Bronchial epithelial cell (primary cell): ENCODE measurements around the gene PLD1. TPM values are rescaled to one million over a fixed set of nuclear protein-coding genes. Genes with fewer than 3 reads are reported as not detected.

Source experiments
- DNase-seq: peaks from one replicate; pipeline ENCODE4 v3.0.0-alpha.2; 2010; ENCODE audit warnings: low read depth
- FAIRE-seq: peaks from 2 replicates; lab custom pipeline; 2011; peaks lifted over from hg19 to GRCh38; lab: Jason Lieb, UNC
- H3K27me3 ChIP-seq: 2 replicates; pipeline ENCODE4 v1.5.1; 2011; ENCODE audit warnings: low read length; ENCODE audit not compliant: control insufficient read depth, insufficient read depth
- H3K36me3 ChIP-seq: 2 replicates; pipeline ENCODE4 v1.5.1; 2011; ENCODE audit warnings: low read length; ENCODE audit not compliant: control insufficient read depth, insufficient read depth
- H3K4me3 ChIP-seq: 2 replicates; pipeline ENCODE4 v1.5.1; 2011; ENCODE audit warnings: mild to moderate bottlenecking, low read depth, low read length, control low read depth
- CTCF ChIP-seq: IDR thresholded peaks from 2 replicates; pipeline ENCODE4 v1.5.1; 2011; ENCODE audit warnings: mild to moderate bottlenecking, moderate library complexity, low read length, control low read depth, inconsistent platforms; ENCODE audit not compliant: insufficient read depth, severe bottlenecking
- total RNA-seq: library from RNA; depleted of rRNA; stranded (reverse); fragments of >200 nt; gene quantifications from 2 replicates; pipeline ENCODE4 v1.2.1, GENCODE V29; 2014

PLD1 gene
- total RNA-seq, 1 donor from 2014 or later, result 10.5 TPM

GRCh38 chr3:171755015-171755589 is 55.2 kb downstream of the PLD1 start:
- Histone ChIP-seq H3K36me3 (no peaks in the 10 kb centered on the region), H3K4me3 (no peak overlapping the region), H3K27me3 (no peaks in the 10 kb centered on the region)
- TF ChIP-seq CTCF, result no peak
- DNase-seq (no peak), FAIRE-seq (no peak)

- H3K36me3 ChIP-seq, result no peaks in the 10 kb centered on the region
- FAIRE-seq (peak; percentile 92), DNase-seq (peak; percentile 95)
- H3K27me3 ChIP-seq, result no peaks in the 10 kb centered on the region
- no peak for TF ChIP-seq CTCF
- peak overlapping the region; percentile 7 for H3K4me3 ChIP-seq
Measured at GRCh38 chr3:171753665-171754408, 56.4 kb downstream of the PLD1 start.

- Histone ChIP-seq H3K4me3 (no peak overlapping the region), H3K27me3 (no peaks in the 10 kb centered on the region), H3K36me3 (no peaks in the 10 kb centered on the region)
- DNase-seq (peak; percentile 99), FAIRE-seq (peak; percentile 99)
- TF ChIP-seq CTCF, result no peak
Measured at GRCh38 chr3:171753025-171753472, 57.2 kb downstream of the PLD1 start.

- no peak for TF ChIP-seq CTCF
- Histone ChIP-seq H3K36me3 (no peaks in the 10 kb centered on the region), H3K4me3 (no peak overlapping the region), H3K27me3 (no peaks in the 10 kb centered on the region)
- DNase-seq (no peak), FAIRE-seq (no peak)
Measured at GRCh38 chr3:171752329-171752728, 58.0 kb downstream of the PLD1 start.

GRCh38 chr3:171749124-171749523 is 61.2 kb downstream of the PLD1 start:
- FAIRE-seq, result no peak
- H3K27me3 ChIP-seq, result no peaks in the 10 kb centered on the region
- TF ChIP-seq CTCF, result no peak
- no peak overlapping the region for H3K4me3 ChIP-seq
- no peak for DNase-seq
- no peaks in the 10 kb centered on the region for H3K36me3 ChIP-seq
